ENCODE measurements around the gene PEAR1.

Gene PEAR1

GRCh38 chr1:156933136-156933535, 39.6 kb downstream of the PEAR1 start:
- FAIRE-seq (no peak), DNase-seq (ENCODE audit: insufficient read length, low spot score) (no peak)

- no peak for FAIRE-seq
These were observed 42.1 kb downstream of the PEAR1 start for GRCh38 chr1:156935505-156936128.

GRCh38 chr1:156936191-156936590, 42.7 kb downstream of the PEAR1 start:
- DNase-seq (ENCODE audit: insufficient read length, low spot score) (no peak), FAIRE-seq (no peak)

More at GRCh38 chr1:156935505-156936128, 42.1 kb downstream of the PEAR1 start:
- DNase-seq (ENCODE audit: insufficient read length, low spot score): no peak

- DNase-seq (ENCODE audit: insufficient read length, low spot score): no peak
- no peak for FAIRE-seq
These were observed 43.3 kb downstream of the PEAR1 start for GRCh38 chr1:156936721-156937220.

- no peak for FAIRE-seq
- no peak for DNase-seq (ENCODE audit: insufficient read length, low spot score)
These were observed 44.4 kb downstream of the PEAR1 start for GRCh38 chr1:156937883-156938282.

GRCh38 chr1:156938813-156939212, 45.3 kb downstream of the PEAR1 start:
- DNase-seq (ENCODE audit: insufficient read length, low spot score) (no peak), FAIRE-seq (no peak)

GRCh38 chr1:156939786-156940334, 46.3 kb downstream of the PEAR1 start:
- FAIRE-seq: no peak
- DNase-seq (ENCODE audit: insufficient read length, low spot score): no peak

- DNase-seq (ENCODE audit: insufficient read length, low spot score) (no peak), FAIRE-seq (no peak)
These were observed 48.2 kb downstream of the PEAR1 start for GRCh38 chr1:156941675-156942074.

- FAIRE-seq (no peak), DNase-seq (ENCODE audit: insufficient read length, low spot score) (no peak)
These were observed 48.7 kb downstream of the PEAR1 start for GRCh38 chr1:156942176-156942575.

- DNase-seq (ENCODE audit: insufficient read length, low spot score) (no peak), FAIRE-seq (no peak)
These were observed 49.1 kb downstream of the PEAR1 start for GRCh38 chr1:156942576-156942975.

- no peak for FAIRE-seq
- DNase-seq (ENCODE audit: insufficient read length, low spot score): no peak
These were observed 50.2 kb downstream of the PEAR1 start for GRCh38 chr1:156943756-156944155.

- FAIRE-seq: no peak
- no peak for DNase-seq (ENCODE audit: insufficient read length, low spot score)
These were observed 50.8 kb downstream of the PEAR1 start for GRCh38 chr1:156944268-156944667.

GRCh38 chr1:156944848-156945247, 51.3 kb downstream of the PEAR1 start:
- FAIRE-seq: no peak
- DNase-seq (ENCODE audit: insufficient read length, low spot score): no peak

GRCh38 chr1:156945881-156946661, 52.6 kb downstream of the PEAR1 start:
- DNase-seq (ENCODE audit: insufficient read length, low spot score) (no peak), FAIRE-seq (no peak)

GRCh38 chr1:156947127-156947526, 53.6 kb downstream of the PEAR1 start:
- no peak for FAIRE-seq

GRCh38 chr1:156947818-156948525, 54.5 kb downstream of the PEAR1 start:
- no peak for DNase-seq (ENCODE audit: insufficient read length, low spot score)

More at GRCh38 chr1:156947127-156947526, 53.6 kb downstream of the PEAR1 start:
- no peak for DNase-seq (ENCODE audit: insufficient read length, low spot score)

GRCh38 chr1:156948708-156949107, 55.2 kb downstream of the PEAR1 start:
- FAIRE-seq (no peak), DNase-seq (ENCODE audit: insufficient read length, low spot score) (no peak)

More at GRCh38 chr1:156947818-156948525, 54.5 kb downstream of the PEAR1 start:
- FAIRE-seq: no peak

GRCh38 chr1:156949127-156949526, 55.6 kb downstream of the PEAR1 start:
- no peak for FAIRE-seq
- no peak for DNase-seq (ENCODE audit: insufficient read length, low spot score)

- no peak for FAIRE-seq
These were observed 57.9 kb downstream of the PEAR1 start for GRCh38 chr1:156951371-156951770.

GRCh38 chr1:156953571-156953970, 60.1 kb downstream of the PEAR1 start:
- no peak for FAIRE-seq

More at GRCh38 chr1:156951371-156951770, 57.9 kb downstream of the PEAR1 start:
- no peak for DNase-seq (ENCODE audit: insufficient read length, low spot score)

GRCh38 chr1:156956333-156956732, 62.8 kb downstream of the PEAR1 start:
- FAIRE-seq: no peak
- DNase-seq (ENCODE audit: insufficient read length, low spot score): no peak

More at GRCh38 chr1:156953571-156953970, 60.1 kb downstream of the PEAR1 start:
- no peak for DNase-seq (ENCODE audit: insufficient read length, low spot score)
